ENCODE measurements around the gene PLVAP. TPM values are rescaled to one million over a fixed set of nuclear protein-coding genes. Genes with fewer than 3 reads are reported as not detected.

The PLVAP gene
- total RNA-seq, 1 donor from 2014 or later: not detected

DNA sequence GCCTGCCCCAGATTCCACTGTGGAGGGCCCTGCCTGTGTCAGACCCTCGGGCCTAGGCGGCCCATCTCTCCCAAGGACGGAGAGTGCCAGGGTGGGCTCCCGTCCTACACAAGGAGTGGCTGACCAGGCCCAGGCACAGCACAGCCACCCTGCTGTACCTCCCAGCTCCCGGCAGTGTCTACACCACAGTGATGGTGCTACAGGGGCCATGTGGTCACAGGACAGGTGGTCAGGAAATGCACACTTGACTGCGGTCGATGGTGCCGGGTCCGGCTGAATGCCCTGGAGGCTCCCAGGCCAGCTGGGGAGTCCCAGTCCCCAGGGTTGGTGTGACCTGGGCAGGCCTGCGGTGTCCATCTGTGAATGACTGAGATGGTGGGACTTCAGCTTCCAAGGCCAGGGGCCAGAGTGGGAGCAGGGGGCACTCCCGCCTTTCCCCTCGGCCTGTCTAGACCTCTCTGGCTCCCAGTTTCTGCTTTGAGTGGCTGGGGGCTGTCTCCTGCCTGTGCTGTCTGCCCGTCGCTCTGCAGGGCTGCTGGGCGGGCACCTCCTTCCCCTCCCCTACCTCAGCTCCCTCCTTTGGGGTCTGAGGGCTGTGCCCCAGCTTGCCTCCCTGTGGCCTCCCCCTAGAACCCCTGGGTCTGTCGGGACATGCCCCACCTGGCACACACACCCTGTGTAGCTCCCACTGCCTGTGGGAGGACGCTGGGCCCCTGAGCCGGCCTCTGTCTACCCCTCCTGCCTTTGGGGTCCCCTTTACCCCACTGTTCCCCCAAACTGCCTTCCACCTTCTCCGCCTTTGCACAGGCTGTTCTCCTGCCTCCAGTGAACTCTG is 55.3 kb downstream of the PLVAP start:
- Histone ChIP-seq H3K36me3 (ENCODE audit: control insufficient read depth, insufficient read depth, low read length) (peaks cover 21% of the 10 kb centered on the region), H3K4me3 (ENCODE audit: low read depth, low read length) (no peak overlapping the region), H3K27me3 (ENCODE audit: control insufficient read depth, insufficient read depth, low read length) (no peaks in the 10 kb centered on the region)
- no peak for FAIRE-seq
- DNase-seq (ENCODE audit: low read depth): no peak
- TF ChIP-seq, protein P1, sequence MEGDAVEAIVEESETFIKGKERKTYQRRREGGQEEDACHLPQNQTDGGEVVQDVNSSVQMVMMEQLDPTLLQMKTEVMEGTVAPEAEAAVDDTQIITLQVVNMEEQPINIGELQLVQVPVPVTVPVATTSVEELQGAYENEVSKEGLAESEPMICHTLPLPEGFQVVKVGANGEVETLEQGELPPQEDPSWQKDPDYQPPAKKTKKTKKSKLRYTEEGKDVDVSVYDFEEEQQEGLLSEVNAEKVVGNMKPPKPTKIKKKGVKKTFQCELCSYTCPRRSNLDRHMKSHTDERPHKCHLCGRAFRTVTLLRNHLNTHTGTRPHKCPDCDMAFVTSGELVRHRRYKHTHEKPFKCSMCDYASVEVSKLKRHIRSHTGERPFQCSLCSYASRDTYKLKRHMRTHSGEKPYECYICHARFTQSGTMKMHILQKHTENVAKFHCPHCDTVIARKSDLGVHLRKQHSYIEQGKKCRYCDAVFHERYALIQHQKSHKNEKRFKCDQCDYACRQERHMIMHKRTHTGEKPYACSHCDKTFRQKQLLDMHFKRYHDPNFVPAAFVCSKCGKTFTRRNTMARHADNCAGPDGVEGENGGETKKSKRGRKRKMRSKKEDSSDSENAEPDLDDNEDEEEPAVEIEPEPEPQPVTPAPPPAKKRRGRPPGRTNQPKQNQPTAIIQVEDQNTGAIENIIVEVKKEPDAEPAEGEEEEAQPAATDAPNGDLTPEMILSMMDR (IDR thresholded peaks at IDR 0.05; ENCODE audit: insufficient read depth, low read length, severe bottlenecking): no peak

DNA sequence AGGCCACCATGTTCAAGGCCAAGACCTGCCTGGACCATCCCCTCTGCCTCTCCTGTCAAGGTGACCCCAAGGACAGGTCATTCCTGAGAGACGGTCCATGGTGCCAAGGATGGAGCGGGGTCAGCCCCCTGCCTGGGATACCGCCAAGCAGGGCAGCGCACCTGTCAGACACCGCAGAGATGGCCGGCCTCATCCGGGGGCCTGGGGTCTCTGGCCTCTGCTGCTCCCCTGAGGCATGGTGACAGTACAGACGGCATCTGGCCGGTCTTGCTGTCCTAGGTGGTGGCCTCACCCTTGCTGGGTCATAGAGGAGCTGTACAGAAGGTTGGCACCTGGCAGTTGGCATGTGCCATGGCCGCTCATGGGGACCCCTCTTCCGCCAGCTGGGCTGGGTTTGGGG is 56.7 kb downstream of the PLVAP start:
- Histone ChIP-seq H3K27me3 (ENCODE audit: control insufficient read depth, insufficient read depth, low read length) (no peaks in the 10 kb centered on the region), H3K36me3 (ENCODE audit: control insufficient read depth, insufficient read depth, low read length) (peaks cover 28% of the 10 kb centered on the region), H3K4me3 (ENCODE audit: low read depth, low read length) (no peak overlapping the region)
- DNase-seq (ENCODE audit: low read depth) (no peak), FAIRE-seq (no peak)
- TF ChIP-seq, protein P1 (IDR thresholded peaks at IDR 0.05; ENCODE audit: insufficient read depth, low read length, severe bottlenecking): no peak

DNA sequence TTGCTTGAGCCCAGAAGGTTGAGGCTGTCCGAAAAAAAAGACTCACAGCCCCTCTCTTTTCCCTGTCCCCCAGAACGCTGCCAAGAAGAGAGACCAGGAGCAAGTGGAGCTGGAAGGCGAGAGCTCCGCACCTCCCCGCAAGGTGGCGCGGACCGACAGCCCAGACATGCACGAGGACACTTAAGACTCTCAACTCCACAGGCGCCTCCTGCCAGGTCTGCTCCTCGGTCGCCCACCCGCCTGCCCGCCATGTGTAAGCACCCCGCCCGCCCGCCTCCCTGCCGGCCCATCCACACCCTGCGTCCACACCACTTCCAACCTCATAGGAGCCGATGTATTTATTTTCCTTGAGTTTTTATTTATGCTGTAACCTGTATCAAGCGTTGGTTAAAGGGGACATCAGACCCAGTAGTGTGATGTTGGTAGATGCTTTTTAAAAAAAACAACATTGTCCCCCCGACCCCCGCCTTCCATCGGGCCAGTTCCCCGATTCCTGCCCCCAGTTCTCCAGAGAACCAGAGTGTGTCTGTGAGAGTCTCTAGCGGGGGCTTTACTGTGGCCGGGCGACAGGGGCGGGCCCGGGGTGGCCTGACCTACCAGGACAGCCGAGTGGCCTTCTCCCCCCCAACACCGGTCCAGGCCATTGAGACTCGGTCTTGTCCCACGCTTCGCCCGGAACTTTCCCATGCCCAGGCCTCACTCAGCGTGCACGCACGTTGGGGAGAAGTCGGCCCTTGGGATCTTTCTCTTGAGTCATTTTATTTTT is 57.5 kb downstream of the PLVAP start:
- DNase-seq (ENCODE audit: low read depth) (no peak), FAIRE-seq (peak; percentile 47)
- TF ChIP-seq, protein P1 (IDR thresholded peaks at IDR 0.05; ENCODE audit: insufficient read depth, low read length, severe bottlenecking): no peak
- H3K36me3 ChIP-seq (ENCODE audit: control insufficient read depth, insufficient read depth, low read length): peaks cover 30% of the 10 kb centered on the region
- H3K4me3 ChIP-seq (ENCODE audit: low read depth, low read length): no peak overlapping the region
- H3K27me3 ChIP-seq (ENCODE audit: control insufficient read depth, insufficient read depth, low read length): no peaks in the 10 kb centered on the region

DNA sequence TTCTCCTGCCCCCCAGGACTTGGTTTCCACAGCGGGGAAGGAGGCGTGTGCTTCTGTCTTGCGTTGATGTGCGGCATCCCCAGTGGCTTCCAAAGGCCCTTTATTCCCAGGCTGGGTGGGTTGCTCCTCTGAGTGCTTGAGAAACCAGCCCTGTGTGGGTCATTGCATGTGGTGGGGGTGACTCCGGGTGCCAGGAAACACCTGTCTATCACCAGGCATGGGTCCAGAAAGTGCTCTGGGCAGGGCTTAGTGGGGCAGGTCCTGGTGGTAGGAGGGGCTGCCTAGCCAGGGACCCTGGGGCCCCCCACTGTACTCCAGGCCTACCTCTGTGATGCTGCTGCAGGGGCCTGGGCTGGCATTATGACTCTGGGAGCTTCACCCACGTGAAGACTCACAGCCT is 58.2 kb downstream of the PLVAP start:
- no peak for DNase-seq (ENCODE audit: low read depth)
- Histone ChIP-seq H3K36me3 (ENCODE audit: control insufficient read depth, insufficient read depth, low read length) (peaks cover 36% of the 10 kb centered on the region), H3K4me3 (ENCODE audit: low read depth, low read length) (no peak overlapping the region), H3K27me3 (ENCODE audit: control insufficient read depth, insufficient read depth, low read length) (no peaks in the 10 kb centered on the region)
- TF ChIP-seq, protein P1 (IDR thresholded peaks at IDR 0.05; ENCODE audit: insufficient read depth, low read length, severe bottlenecking): no peak
- FAIRE-seq: no peak

DNA sequence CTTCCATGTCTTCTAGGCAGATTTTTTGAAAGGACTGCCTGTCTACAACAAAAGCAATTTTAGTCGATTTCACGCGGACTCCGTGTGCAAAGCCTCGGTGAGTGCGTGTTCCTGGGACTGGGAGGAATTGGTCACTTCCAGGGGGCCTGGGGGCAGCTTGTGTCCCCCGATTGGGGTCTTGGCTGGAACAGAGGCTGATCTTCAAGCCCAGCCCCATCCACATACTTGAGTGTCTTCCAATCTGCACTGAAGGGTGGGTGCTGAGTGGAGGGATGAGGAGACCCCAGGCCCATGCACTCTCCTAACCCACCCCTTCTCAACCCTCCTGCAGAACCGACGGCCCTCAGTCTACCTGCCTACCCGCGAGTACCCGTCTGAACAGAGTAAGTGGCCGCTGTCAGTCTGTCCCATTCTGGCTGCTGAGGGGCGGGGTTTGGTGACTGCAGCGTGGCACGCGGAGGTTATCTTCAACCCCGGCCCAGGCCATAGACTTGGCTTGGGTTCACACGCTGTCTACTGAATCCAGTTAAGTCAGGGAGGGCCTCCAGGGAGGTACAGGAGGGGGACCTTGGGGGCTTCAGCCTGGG is 63.0 kb downstream of the PLVAP start:
- H3K27me3 ChIP-seq (ENCODE audit: control insufficient read depth, insufficient read depth, low read length): no peaks in the 10 kb centered on the region
- no peak overlapping the region for H3K4me3 ChIP-seq (ENCODE audit: low read depth, low read length)
- TF ChIP-seq, protein P1 (IDR thresholded peaks at IDR 0.05; ENCODE audit: insufficient read depth, low read length, severe bottlenecking): no peak
- FAIRE-seq (no peak), DNase-seq (ENCODE audit: low read depth) (no peak)
- peaks cover 26% of the 10 kb centered on the region for H3K36me3 ChIP-seq (ENCODE audit: control insufficient read depth, insufficient read depth, low read length)

All from bronchial epithelial cell (primary cell).